ENCODE data around the gene FYCO1.
A peak's percentile ranks its signal among the peaks of the same experiment; 100 is the strongest.

The FYCO1 gene

GRCh38 chr3:45936261-45936660 is 59.4 kb downstream of the FYCO1 start:
- no peak for DNase-seq (ENCODE audit: low read depth)
- no peak for TF ChIP-seq CTCF (IDR thresholded peaks at IDR 0.05; ENCODE audit: control insufficient read depth, insufficient read depth, low read depth, low read length, missing control alignments)
- no peak overlapping the region for H3K4me3 ChIP-seq (ENCODE audit: control insufficient read depth, low read depth, low read length)

- TF ChIP-seq CTCF (IDR thresholded peaks at IDR 0.05; ENCODE audit: control insufficient read depth, insufficient read depth, low read depth, low read length, missing control alignments): no peak
- no peak for DNase-seq (ENCODE audit: low read depth)
- no peak overlapping the region for H3K4me3 ChIP-seq (ENCODE audit: control insufficient read depth, low read depth, low read length)
Measured at GRCh38 chr3:45933591-45933990, 62.0 kb downstream of the FYCO1 start.

- no peak for DNase-seq (ENCODE audit: low read depth)
- no peak overlapping the region for H3K4me3 ChIP-seq (ENCODE audit: control insufficient read depth, low read depth, low read length)
- TF ChIP-seq CTCF (IDR thresholded peaks at IDR 0.05; ENCODE audit: control insufficient read depth, insufficient read depth, low read depth, low read length, missing control alignments): no peak
Measured at GRCh38 chr3:45932112-45932511, 63.5 kb downstream of the FYCO1 start.

- no peak for DNase-seq (ENCODE audit: low read depth)
- no peak overlapping the region for H3K4me3 ChIP-seq (ENCODE audit: control insufficient read depth, low read depth, low read length)
- no peak for TF ChIP-seq CTCF (IDR thresholded peaks at IDR 0.05; ENCODE audit: control insufficient read depth, insufficient read depth, low read depth, low read length, missing control alignments)
Measured at GRCh38 chr3:45931496-45931895, 64.1 kb downstream of the FYCO1 start.

- peak; percentile 91 for TF ChIP-seq CTCF (IDR thresholded peaks at IDR 0.05; ENCODE audit: control insufficient read depth, insufficient read depth, low read depth, low read length, missing control alignments)
- DNase-seq (ENCODE audit: low read depth): no peak
- H3K4me3 ChIP-seq (ENCODE audit: control insufficient read depth, low read depth, low read length): no peak overlapping the region
Measured at GRCh38 chr3:45929042-45929679, 66.5 kb downstream of the FYCO1 start.

- TF ChIP-seq CTCF (IDR thresholded peaks at IDR 0.05; ENCODE audit: control insufficient read depth, insufficient read depth, low read depth, low read length, missing control alignments): no peak
- no peak overlapping the region for H3K4me3 ChIP-seq (ENCODE audit: control insufficient read depth, low read depth, low read length)
- peak; percentile 27 for DNase-seq (ENCODE audit: low read depth)
Measured at GRCh38 chr3:45927881-45928280, 67.7 kb downstream of the FYCO1 start.

Data from AG09309 (cell line).